GM12878 (cell line): ENCODE results near the gene EPHA1. TPM values are rescaled to one million over a fixed set of nuclear protein-coding genes. Genes with fewer than 3 reads are reported as not detected.

Experiments
- CREM ChIP-seq: IDR thresholded peaks from 2 replicates; pipeline ENCODE4 v1.6.1; 2014; ENCODE audit warnings: antibody characterized with exemption, low read depth
- CUX1 ChIP-seq: IDR thresholded peaks from 2 replicates; pipeline ENCODE4 v1.6.1; 2012; ENCODE audit warnings: improper control_type of control experiment, low read depth, low read length; ENCODE audit not compliant: insufficient replicate concordance
- KAT2A ChIP-seq: conservative IDR thresholded peaks from 2 replicates; pipeline ENCODE4 v1.6.1; 2011; ENCODE audit warnings: low read depth, low read length; ENCODE audit not compliant: control insufficient read depth
- MYC ChIP-seq: IDR thresholded peaks from 2 replicates; pipeline ENCODE4 v1.6.1; 2011; ENCODE audit warnings: mild to moderate bottlenecking, low read length, moderate library complexity, inconsistent platforms; ENCODE audit not compliant: insufficient read depth, insufficient replicate concordance, insufficient read length, severe bottlenecking
- PRDM15 ChIP-seq: fragments of 450-650 bp; formaldehyde crosslinking; IDR thresholded peaks from 2 replicates; pipeline ENCODE4 v1.4.0; 2020; ENCODE audit warnings: mild to moderate bottlenecking, moderate library complexity
- RB1 ChIP-seq: fragments of 450-650 bp; formaldehyde crosslinking; IDR thresholded peaks from 2 replicates; pipeline ENCODE4 v1.6.1; 2017; ENCODE audit warnings: mild to moderate bottlenecking, borderline replicate concordance
- STAT1 ChIP-seq: fragments of 450-650 bp; conservative IDR thresholded peaks from 2 replicates; pipeline ENCODE4 v1.6.1; 2014; ENCODE audit warnings: antibody characterized with exemption, mild to moderate bottlenecking
- STAT3 ChIP-seq: IDR thresholded peaks from 2 replicates; pipeline ENCODE4 v1.6.1; 2011; ENCODE audit warnings: low read depth, low read length, improper control_type of control experiment
- TBL1XR1 ChIP-seq: IDR thresholded peaks from 2 replicates; pipeline ENCODE4 v1.6.1; 2012; ENCODE audit warnings: low read depth, low read length, improper control_type of control experiment
- YY1 ChIP-seq: IDR thresholded peaks from 2 replicates; pipeline ENCODE4 v1.6.1; 2011; ENCODE audit warnings: low read depth, mild to moderate bottlenecking, low read length
- polyA plus RNA-seq, 11 experiments: library from polyadenylated mRNA; depleted of rRNA in 4 of 11; unstranded in 6 of 11; stranded (reverse) in 5 of 11; fragments of >200 nt; fragmentation: Nextera tagmentation in 4 of 11; fragmentation: Illumina TruSeq in 1 of 11; extraction: Ambion mirVana in 4 of 11; extraction: Trizol in 1 of 11; gene quantifications; 1 replicate in 1 of 11; 2 replicates in 10 of 11; pipeline versions ENCODE4 v1.2.1 to v1.2.3, GENCODE V29; 2011 to 2016; ENCODE audit warnings: inconsistent platforms in 2 of 11, missing spikeins in 2 of 11, low read depth in 1 of 11
- total RNA-seq, 4 experiments: library from RNA; depleted of rRNA in 3 of 4; stranded (reverse); fragments of >200 nt in 3 of 4; fragmentation: Illumina TruSeq in 1 of 4; extraction: Trizol in 1 of 4; gene quantifications; 2 replicates each; pipeline versions ENCODE4 v1.2.1 to v1.2.3, GENCODE V29; 2013 to 2021
- TF ChIP-seq, protein P1 (sequence below): fragments of 450-650 bp; IDR thresholded peaks from 2 replicates; pipeline ENCODE4 v1.6.1; 2016; ENCODE audit warnings: mild to moderate bottlenecking

EPHA1 gene
- total and polyA plus RNA-seq, 10 of the 15 experiments (the other 5 are each of a cell fraction or from before 2014, with no cell fraction given): 0.11 to 0.35 (median 0.24) TPM; not detected in 6

DNA sequence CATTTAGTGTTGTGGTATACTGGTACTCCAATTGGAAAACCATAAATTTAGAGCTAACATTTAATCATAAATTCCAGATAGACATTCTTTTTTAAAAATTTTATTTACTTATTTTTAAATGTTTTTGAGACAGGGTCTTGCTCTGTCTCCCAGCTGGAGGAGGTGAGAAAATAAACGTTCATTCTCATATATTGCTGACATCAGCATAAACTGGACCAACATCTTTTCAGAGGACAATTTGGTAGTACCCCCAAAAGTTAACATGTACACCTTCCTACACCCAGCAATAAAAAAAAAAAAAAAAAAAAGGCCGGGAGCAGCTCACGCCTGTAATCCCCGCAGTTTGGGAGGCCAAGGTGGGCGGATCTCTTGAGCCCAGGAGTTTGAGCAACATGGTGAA lies 39.8 kb upstream of the EPHA1 start (continued):
- TF ChIP-seq CUX1: no peak
- no peak for TF ChIP-seq STAT1
- TF ChIP-seq STAT3: no peak
- TF ChIP-seq PRDM15 (CRISPR knock-in tag): no peak
- TF ChIP-seq, protein P1, sequence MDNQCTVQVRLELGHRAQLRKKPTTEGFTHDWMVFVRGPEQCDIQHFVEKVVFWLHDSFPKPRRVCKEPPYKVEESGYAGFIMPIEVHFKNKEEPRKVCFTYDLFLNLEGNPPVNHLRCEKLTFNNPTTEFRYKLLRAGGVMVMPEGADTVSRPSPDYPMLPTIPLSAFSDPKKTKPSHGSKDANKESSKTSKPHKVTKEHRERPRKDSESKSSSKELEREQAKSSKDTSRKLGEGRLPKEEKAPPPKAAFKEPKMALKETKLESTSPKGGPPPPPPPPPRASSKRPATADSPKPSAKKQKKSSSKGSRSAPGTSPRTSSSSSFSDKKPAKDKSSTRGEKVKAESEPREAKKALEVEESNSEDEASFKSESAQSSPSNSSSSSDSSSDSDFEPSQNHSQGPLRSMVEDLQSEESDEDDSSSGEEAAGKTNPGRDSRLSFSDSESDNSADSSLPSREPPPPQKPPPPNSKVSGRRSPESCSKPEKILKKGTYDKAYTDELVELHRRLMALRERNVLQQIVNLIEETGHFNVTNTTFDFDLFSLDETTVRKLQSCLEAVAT: no peak
- no peak for TF ChIP-seq MYC
- TF ChIP-seq RB1: no peak
- TF ChIP-seq TBL1XR1: no peak
- TF ChIP-seq YY1: no peak
- TF ChIP-seq CREM: no peak
- TF ChIP-seq KAT2A: no peak
- TF ChIP-seq, all 136 proteins: peak for 0
